ENCODE results near the gene THBS2. TPM values are rescaled to one million over a fixed set of nuclear protein-coding genes. Genes with fewer than 3 reads are reported as not detected.
"Not testable (repeated sequence)": the region's sequence is repeated elsewhere in the genome, so short reads cannot be mapped to it uniquely, and the experiment has no call there.

THBS2 gene
- total and polyA plus RNA-seq, 10 of the 15 experiments (the other 5 are each of a cell fraction or from before 2014, with no cell fraction given): 0.07 to 0.10 TPM; not detected in 8

DNA sequence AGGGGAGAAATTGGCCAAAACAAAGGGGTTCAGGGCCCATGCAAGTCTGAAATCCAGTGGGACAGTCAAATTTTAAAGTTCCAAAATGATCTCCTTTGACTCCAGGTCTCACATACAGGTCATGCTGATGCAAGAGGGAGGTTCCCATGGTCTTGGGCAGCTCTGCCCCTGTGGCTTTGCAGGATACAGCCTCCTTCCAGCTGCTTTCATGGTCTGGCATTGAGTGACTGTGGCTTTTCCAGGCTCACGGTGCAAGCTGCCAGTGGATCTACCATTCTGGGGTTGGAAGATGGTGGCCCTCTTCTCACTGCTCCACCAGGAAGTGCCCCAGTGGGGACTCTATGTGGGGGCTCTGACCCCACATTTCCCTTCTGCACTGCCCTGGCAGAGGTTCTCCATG lies 73.8 kb downstream of the THBS2 start:
- ATAC-seq; H3K9ac ChIP-seq (ENCODE audit: control insufficient read depth, insufficient read depth, low read length); H3K36me3 ChIP-seq (ENCODE audit: control insufficient read depth in 2 of 2, insufficient read depth in 2 of 2, low read length in 1 of 2); FAIRE-seq; H3K27me3 ChIP-seq (replicated peaks in 1 of 2; ENCODE audit: control insufficient read depth in 2 of 2, insufficient read depth in 2 of 2, low read length in 1 of 2); intact Hi-C loops (cut with micrococcal nuclease; ENCODE audit: unreplicated experiment); DNase-seq (ENCODE audit: low read depth, low spot score); H4K20me1 ChIP-seq (ENCODE audit: control insufficient read depth, insufficient read depth); H3K4me3 ChIP-seq; CTCF ChIA-PET; H3K9me3 ChIP-seq (replicated peaks; ENCODE audit: control insufficient read depth, insufficient read depth, low read length); H3K4me1 ChIP-seq (ENCODE audit: control insufficient read depth, insufficient read depth, low read length); H3K27ac ChIP-seq (ENCODE audit: control insufficient read depth, insufficient read depth); H3K4me2 ChIP-seq (ENCODE audit: control insufficient read depth, insufficient read depth); SMC1A ChIA-PET (ENCODE audit: uncharacterized antibody, unreplicated experiment); RAD21 ChIA-PET (ENCODE audit: unreplicated experiment); POLR2A ChIA-PET; H2AFZ ChIP-seq (ENCODE audit: control insufficient read depth, low read depth, low read length); H3K79me2 ChIP-seq (ENCODE audit: control insufficient read depth, insufficient read depth, low read length); in situ Hi-C loops (cut with MboI); BruUV-seq (replicated peaks): not testable (repeated sequence)
- 0% methylated on average over 1 of the region's 1 CpG for WGBS (ENCODE audit: insufficient coverage, insufficient replicate concordance, low lambda C conversion rate, missing lambda C conversion rate)

DNA sequence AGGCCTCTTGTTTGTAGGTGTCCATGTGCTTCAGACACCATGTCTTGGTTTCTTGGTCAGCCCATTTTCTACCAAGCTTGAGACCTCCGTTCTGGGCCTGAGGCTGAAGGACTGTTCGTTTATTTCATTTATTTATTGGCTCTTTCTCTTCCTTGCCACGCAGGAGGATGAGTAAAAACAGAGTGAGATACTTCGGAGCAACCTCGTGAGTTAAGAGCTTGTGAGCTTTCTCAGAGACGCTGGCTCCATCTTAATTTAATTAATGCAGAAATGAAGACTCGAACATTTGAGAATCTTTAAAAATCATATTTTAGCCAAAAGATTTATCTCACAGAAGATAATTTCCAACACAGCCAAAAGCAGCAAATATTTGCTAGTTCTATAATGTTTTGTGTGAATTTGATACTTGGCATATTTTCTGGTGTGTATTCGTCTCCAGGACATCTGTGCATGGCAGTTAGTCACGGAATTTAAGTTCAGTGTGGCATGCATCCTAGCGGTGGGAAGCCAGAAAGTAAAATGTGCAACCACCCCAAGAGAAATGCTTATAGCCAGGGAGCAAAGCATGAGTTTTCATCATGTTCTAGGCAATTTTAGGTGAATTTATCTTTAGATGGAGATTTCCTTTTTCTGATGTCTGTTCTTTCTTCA lies 76.0 kb downstream of the THBS2 start:
- ATAC-seq: no peak
- no TSS peak for BruUV-seq (replicated peaks)
- no peak for FAIRE-seq
- no peak for TF ChIP-seq POLR2A (IDR thresholded peaks at IDR 0.05; ENCODE audit: low read depth, low read length)
- no peak for TF ChIP-seq FOXM1 (IDR thresholded peaks at IDR 0.05; ENCODE audit: low read depth, low read length)
- no peak for TF ChIP-seq PKNOX1 (IDR thresholded peaks at IDR 0.05)
- TF ChIP-seq ASH2L (IDR thresholded peaks at IDR 0.05; ENCODE audit: borderline replicate concordance, low read depth): no peak
- no peak for TF ChIP-seq SUPT20H (IDR thresholded peaks at IDR 0.05; ENCODE audit: borderline replicate concordance, control insufficient read depth, low read depth, low read length)
- no peak for TF ChIP-seq KLF5 (IDR thresholded peaks at IDR 0.05; ENCODE audit: partially characterized antibody)
- no peak for TF ChIP-seq CREB1 (IDR thresholded peaks at IDR 0.05; ENCODE audit: low read depth)
- TF ChIP-seq SIN3A (IDR thresholded peaks at IDR 0.05; ENCODE audit: low read depth, low read length): no peak
- TF ChIP-seq ZBTB33 (IDR thresholded peaks at IDR 0.05): no peak
- no peak for TF ChIP-seq ZSCAN29 (IDR thresholded peaks at IDR 0.05)
- TF ChIP-seq MYB (IDR thresholded peaks at IDR 0.05; ENCODE audit: borderline replicate concordance, low read depth, low read length): no peak
- no peak for TF ChIP-seq EGR1 (IDR thresholded peaks at IDR 0.05; ENCODE audit: borderline replicate concordance in 1 of 2, low read depth in 2 of 2, low read length in 2 of 2)

More for the DNA sequence above, 76.0 kb downstream of the THBS2 start:
- Histone ChIP-seq H3K4me2 (ENCODE audit: control insufficient read depth, insufficient read depth) (no peak overlapping the region), H3K9ac (ENCODE audit: control insufficient read depth, insufficient read depth, low read length) (no peak overlapping the region), H3K27ac (ENCODE audit: control insufficient read depth, insufficient read depth) (no peak overlapping the region), H3K4me3 (no peak overlapping the region), H3K4me1 (ENCODE audit: control insufficient read depth, insufficient read depth, low read length) (no peaks in the 10 kb centered on the region), H3K36me3 (ENCODE audit: control insufficient read depth in 2 of 2, insufficient read depth in 2 of 2, low read length in 1 of 2) (no peaks in the 10 kb centered on the region), H3K27me3 (replicated peaks in 1 of 2; ENCODE audit: control insufficient read depth in 2 of 2, insufficient read depth in 2 of 2, low read length in 1 of 2) (no peaks in the 10 kb centered on the region), H3K79me2 (ENCODE audit: control insufficient read depth, insufficient read depth, low read length) (no peaks in the 10 kb centered on the region), H2AFZ (ENCODE audit: control insufficient read depth, low read depth, low read length) (no peak overlapping the region), H3K9me3 (replicated peaks; ENCODE audit: control insufficient read depth, insufficient read depth, low read length) (no peaks in the 10 kb centered on the region), H4K20me1 (ENCODE audit: control insufficient read depth, insufficient read depth) (no peaks in the 10 kb centered on the region)
- in situ Hi-C loops (cut with MboI) (no loop called here), intact Hi-C loops (cut with micrococcal nuclease; ENCODE audit: unreplicated experiment) (no loop called here)
- ChIA-PET POLR2A (no interaction called here), SMC1A (ENCODE audit: uncharacterized antibody, unreplicated experiment) (no interaction called here), CTCF (no interaction called here), RAD21 (ENCODE audit: unreplicated experiment) (interaction anchor here (0.6 kb wide), 1 partner anchor 1116 kb away, joined by 4 read pairs; no protein-coding TSS in a partner anchor)
- 16% methylated on average over 10 of the region's 10 CpGs for WGBS (ENCODE audit: insufficient coverage, insufficient replicate concordance, low lambda C conversion rate, missing lambda C conversion rate)
- DNase-seq (ENCODE audit: low read depth, low spot score): no peak

Measured in GM12878 (cell line).